ENCODE results near the gene ZNF354C. TPM values are rescaled to one million over a fixed set of nuclear protein-coding genes. Genes with fewer than 3 reads are reported as not detected.
"Not testable (repeated sequence)": the region's sequence is repeated elsewhere in the genome, so short reads cannot be mapped to it uniquely, and the experiment has no call there.

ZNF354C gene
- total RNA-seq, 1 donor from 2014 or later = 7.8 TPM

DNA sequence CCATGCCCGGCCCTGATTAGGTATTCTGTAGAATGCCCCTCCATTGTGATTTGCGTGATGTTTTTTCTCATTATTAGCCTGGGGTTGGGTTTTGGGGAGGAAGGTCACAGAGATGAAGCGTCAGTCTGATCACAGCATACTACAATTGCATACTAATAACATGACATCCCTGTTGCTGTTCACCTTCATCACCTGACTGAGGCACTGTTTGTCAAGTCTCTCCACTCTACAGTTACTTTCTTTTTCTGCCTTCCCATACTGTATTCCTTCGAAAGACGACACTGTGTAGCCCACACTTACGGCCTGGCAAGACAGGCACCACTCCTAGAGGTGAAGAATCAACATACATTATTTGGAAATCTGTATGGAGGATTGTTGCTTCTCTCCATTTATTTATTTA, 5.5 kb downstream of the ZNF354C start:
- Mint-ChIP-seq H3K27ac (no peak overlapping the region), H3K9me3 (no peaks in the 10 kb centered on the region), H3K36me3 (peaks cover 55% of the 10 kb centered on the region), H3K27me3 (no peaks in the 10 kb centered on the region), H3K4me1 (ENCODE audit: unreplicated experiment) (no peaks in the 10 kb centered on the region), H3K4me3 (no peak overlapping the region)
- DNase-seq (ENCODE audit: extremely low spot score, unreplicated experiment) = no peak
- TF ChIP-seq, protein P1, sequence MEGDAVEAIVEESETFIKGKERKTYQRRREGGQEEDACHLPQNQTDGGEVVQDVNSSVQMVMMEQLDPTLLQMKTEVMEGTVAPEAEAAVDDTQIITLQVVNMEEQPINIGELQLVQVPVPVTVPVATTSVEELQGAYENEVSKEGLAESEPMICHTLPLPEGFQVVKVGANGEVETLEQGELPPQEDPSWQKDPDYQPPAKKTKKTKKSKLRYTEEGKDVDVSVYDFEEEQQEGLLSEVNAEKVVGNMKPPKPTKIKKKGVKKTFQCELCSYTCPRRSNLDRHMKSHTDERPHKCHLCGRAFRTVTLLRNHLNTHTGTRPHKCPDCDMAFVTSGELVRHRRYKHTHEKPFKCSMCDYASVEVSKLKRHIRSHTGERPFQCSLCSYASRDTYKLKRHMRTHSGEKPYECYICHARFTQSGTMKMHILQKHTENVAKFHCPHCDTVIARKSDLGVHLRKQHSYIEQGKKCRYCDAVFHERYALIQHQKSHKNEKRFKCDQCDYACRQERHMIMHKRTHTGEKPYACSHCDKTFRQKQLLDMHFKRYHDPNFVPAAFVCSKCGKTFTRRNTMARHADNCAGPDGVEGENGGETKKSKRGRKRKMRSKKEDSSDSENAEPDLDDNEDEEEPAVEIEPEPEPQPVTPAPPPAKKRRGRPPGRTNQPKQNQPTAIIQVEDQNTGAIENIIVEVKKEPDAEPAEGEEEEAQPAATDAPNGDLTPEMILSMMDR (conservative IDR thresholded peaks at IDR 0.05) = no peak

DNA sequence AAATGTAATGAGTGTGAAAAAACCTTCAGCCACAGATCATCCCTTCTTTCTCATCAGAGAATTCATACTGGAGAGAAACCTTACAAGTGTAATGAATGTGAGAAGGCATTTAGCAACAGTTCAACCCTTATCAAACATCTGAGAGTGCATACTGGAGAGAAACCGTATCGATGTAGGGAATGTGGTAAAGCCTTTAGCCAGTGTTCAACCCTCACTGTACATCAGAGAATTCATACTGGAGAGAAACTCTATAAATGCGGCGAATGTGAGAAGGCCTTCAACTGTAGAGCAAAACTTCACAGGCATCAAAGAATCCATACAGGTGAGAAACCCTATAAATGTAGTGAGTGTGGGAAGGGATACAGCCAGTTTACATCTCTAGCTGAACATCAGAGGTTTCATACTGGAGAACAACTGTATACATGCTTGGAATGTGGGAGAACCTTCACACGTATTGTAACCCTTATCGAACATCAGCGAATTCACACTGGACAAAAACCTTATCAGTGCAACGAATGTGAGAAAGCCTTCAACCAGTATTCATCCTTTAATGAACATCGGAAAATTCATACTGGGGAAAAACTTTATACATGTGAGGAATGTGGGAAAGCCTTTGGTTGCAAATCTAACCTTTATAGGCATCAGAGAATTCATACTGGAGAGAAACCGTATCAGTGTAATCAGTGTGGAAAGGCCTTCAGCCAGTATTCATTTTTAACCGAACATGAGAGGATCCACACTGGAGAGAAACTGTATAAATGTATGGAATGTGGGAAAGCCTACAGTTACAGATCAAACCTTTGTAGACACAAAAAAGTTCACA, 19.2 kb downstream of the ZNF354C start:
- TF ChIP-seq, protein P1 (conservative IDR thresholded peaks at IDR 0.05) = no peak
- DNase-seq (ENCODE audit: extremely low spot score, unreplicated experiment) = no peak
- Mint-ChIP-seq H3K27me3 (no peaks in the 10 kb centered on the region), H3K4me1 (ENCODE audit: unreplicated experiment) (no peaks in the 10 kb centered on the region), H3K4me3 (no peak overlapping the region), H3K9me3 (peaks cover 23% of the 10 kb centered on the region), H3K27ac (no peak overlapping the region), H3K36me3 (peaks cover 51% of the 10 kb centered on the region)

DNA sequence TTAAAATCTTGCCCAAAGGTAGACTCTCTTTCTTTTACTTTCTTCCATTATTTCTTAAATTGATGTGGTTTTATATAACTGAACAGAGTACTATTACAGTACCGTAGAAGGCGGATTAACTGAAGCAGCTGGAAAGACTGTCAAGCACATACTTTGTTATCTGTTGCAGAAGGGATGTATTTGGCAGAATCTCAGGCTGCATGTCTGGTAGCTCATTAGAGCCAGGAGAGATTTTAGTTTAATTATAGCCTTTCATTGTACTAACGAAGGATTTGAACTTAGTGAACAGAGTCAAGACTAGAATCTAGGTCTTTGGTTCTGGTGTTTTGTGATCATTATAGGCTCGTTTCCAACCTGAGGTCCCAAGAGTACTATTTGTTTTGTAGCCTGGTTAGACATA, 20.6 kb downstream of the ZNF354C start:
- TF ChIP-seq, protein P1 (conservative IDR thresholded peaks at IDR 0.05) = no peak
- no peak for DNase-seq (ENCODE audit: extremely low spot score, unreplicated experiment)
- H3K27ac Mint-ChIP-seq = no peak overlapping the region
- H3K27me3 Mint-ChIP-seq = no peaks in the 10 kb centered on the region
- H3K4me3 Mint-ChIP-seq = no peak overlapping the region
- no peaks in the 10 kb centered on the region for H3K4me1 Mint-ChIP-seq (ENCODE audit: unreplicated experiment)
- H3K36me3 Mint-ChIP-seq = peaks cover 42% of the 10 kb centered on the region
- peaks cover 30% of the 10 kb centered on the region for H3K9me3 Mint-ChIP-seq

DNA sequence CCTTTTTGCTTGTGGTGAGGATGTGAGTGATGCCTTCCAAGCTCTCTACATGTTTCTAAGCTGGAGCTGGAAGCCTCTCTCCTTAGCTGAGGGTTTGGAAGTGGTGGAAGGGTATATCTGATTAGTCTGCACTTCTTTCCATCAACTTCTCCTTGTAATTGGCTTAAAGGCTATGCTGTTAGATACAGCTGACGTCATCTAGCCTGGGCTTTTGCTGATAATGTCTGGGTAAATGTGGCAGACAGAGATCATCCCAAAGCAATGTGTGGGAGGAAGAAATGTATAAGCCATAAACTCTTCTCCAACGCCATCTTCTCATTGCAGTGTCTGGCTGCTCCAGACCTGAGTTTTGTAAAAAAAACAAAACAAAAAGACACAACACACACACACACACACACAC, 29.3 kb downstream of the ZNF354C start:
- Mint-ChIP-seq H3K9me3 (peaks cover 25% of the 10 kb centered on the region), H3K4me3 (no peak overlapping the region), H3K36me3 (no peaks in the 10 kb centered on the region), H3K27me3 (no peaks in the 10 kb centered on the region), H3K4me1 (ENCODE audit: unreplicated experiment) (no peaks in the 10 kb centered on the region), H3K27ac (no peak overlapping the region)
- DNase-seq (ENCODE audit: extremely low spot score, unreplicated experiment) = no peak
- TF ChIP-seq, protein P1 (conservative IDR thresholded peaks at IDR 0.05) = no peak

DNA sequence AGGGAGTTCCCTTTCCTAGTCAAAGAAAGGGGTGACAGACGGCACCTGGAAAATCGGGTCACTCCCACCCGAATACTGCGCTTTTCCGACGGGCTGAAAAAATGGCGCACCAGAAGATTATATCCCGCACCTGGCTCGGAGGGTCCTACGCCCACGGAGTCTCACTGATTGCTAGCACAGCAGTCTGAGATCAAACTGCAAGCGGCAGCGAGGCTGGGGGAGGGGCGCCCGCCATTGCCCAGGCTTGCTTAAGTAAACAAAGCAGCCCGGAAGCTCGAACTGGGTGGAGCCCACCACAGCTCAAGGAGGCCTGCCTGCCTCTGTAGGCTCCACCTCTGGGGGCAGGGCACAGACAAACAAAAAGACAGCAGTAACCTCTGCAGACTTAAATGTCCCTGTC, 41.1 kb downstream of the ZNF354C start:
- H3K27ac Mint-ChIP-seq; H3K4me1 Mint-ChIP-seq (ENCODE audit: unreplicated experiment); H3K9me3 Mint-ChIP-seq; DNase-seq (ENCODE audit: extremely low spot score, unreplicated experiment); H3K36me3 Mint-ChIP-seq; H3K4me3 Mint-ChIP-seq; H3K27me3 Mint-ChIP-seq: not testable (repeated sequence)

DNA sequence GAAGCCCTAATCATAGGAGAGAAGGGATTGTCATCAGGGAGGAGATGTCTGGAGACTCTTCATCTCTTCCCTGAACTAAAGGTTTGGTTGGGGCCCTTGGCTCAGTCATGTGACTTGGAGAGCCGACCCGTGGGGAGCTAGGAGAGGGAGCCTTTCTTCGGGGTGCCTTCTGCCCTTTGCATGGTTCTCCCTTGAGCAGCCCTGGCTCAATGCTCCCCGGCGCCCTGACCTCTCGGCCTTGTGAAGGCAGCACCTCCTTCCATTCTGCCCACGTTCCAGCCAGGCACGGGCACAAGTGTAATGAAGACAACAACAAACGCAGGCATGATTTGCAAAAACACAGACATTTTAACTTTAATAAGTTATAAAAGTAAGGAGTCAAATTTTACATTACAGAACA, 50.4 kb downstream of the ZNF354C start:
- no peak overlapping the region for H3K4me3 Mint-ChIP-seq
- H3K9me3 Mint-ChIP-seq = peaks cover 21% of the 10 kb centered on the region
- DNase-seq (ENCODE audit: extremely low spot score, unreplicated experiment) = peak; percentile 51
- no peaks in the 10 kb centered on the region for H3K4me1 Mint-ChIP-seq (ENCODE audit: unreplicated experiment)
- TF ChIP-seq, protein P1 (conservative IDR thresholded peaks at IDR 0.05) = no peak
- no peaks in the 10 kb centered on the region for H3K36me3 Mint-ChIP-seq
- no peak overlapping the region for H3K27ac Mint-ChIP-seq
- no peaks in the 10 kb centered on the region for H3K27me3 Mint-ChIP-seq

Measured in type B pancreatic cell (in vitro differentiated cells).